K562 (cell line): ENCODE data around the gene ANGEL2. TPM values are rescaled to one million over a fixed set of nuclear protein-coding genes. Genes with fewer than 3 reads are reported as not detected.

Source experiments
- ATAC-seq: fragments of 200-7000 bp; cut with Tn5 transposase; 3 replicates; pipeline ENCODE4 v1.9.1; 2020; ENCODE audit warnings: moderate library complexity
- BruUV-seq: library from RNA; stranded (reverse); fragments of 400-500 nt; replicated peaks from 2 replicates; lab custom pipeline; 2021; lab: Mats Ljungman, UMichigan
- CTCF ChIA-PET: fragments of 300-600 bp; formaldehyde crosslinking; extraction: SDS; loops from one replicate; lab custom pipeline; 2021; ENCODE audit warnings: low intra/inter-chr PET ratio; lab: Yijun Ruan, JAX
- POLR2A ChIA-PET: fragments of 300-600, 350-650 bp; sonication (Branson Sonifier 250); formaldehyde crosslinking; extraction: SDS; loops from one replicate; lab custom pipeline; 2021; ENCODE audit warnings: antibody characterized with exemption, inconsistent platforms; lab: Yijun Ruan, JAX
- DNase-seq, 4 experiments: peaks; one replicate each; pipeline versions ENCODE4 v3.0.0 to v3.0.0-alpha.2; 2011 to 2018; ENCODE audit warnings: low spot score in 3 of 4, mixed read lengths in 3 of 4; ENCODE audit errors: extremely low read depth in 1 of 4
- FAIRE-seq: peaks from 2 replicates; lab custom pipeline; 2011; peaks lifted over from hg19 to GRCh38; lab: Jason Lieb, UNC
- H2AFZ ChIP-seq: 2 replicates; pipeline ENCODE4 v1.6.0; 2011; ENCODE audit warnings: low read depth, low read length, control low read depth, inconsistent platforms
- H3K27ac ChIP-seq: fragments of 200-600 bp; 3 replicates; pipeline ENCODE4 v1.8.0; 2011; ENCODE audit warnings: low read depth, mild to moderate bottlenecking, control low read depth, inconsistent platforms, low read length, moderate library complexity, mixed read lengths; ENCODE audit errors: extremely low read depth
- H3K27me3 ChIP-seq, 2 experiments: fragments of 300-600 bp in 1 of 2; 2 replicates in 1 of 2; 3 replicates in 1 of 2; pipeline versions ENCODE4 v1.6.0 to v1.8.0; 2011; ENCODE audit warnings: inconsistent platforms in 2 of 2, low read length in 2 of 2, mild to moderate bottlenecking in 1 of 2, mixed read lengths in 1 of 2, moderate library complexity in 1 of 2; ENCODE audit not compliant: control insufficient read depth in 2 of 2, insufficient read depth in 2 of 2
- H3K36me3 ChIP-seq: fragments of 300-600 bp; 3 replicates; pipeline ENCODE4 v1.8.0; 2011; ENCODE audit warnings: mild to moderate bottlenecking, low read length, inconsistent platforms; ENCODE audit not compliant: control insufficient read depth, insufficient read depth
- H3K4me1 ChIP-seq, 2 experiments: fragments of 200-600 bp in 1 of 2; replicated peaks in 1 of 2; 2 replicates in 1 of 2; 3 replicates in 1 of 2; pipeline versions ENCODE4 v1.5.1 to v1.8.0; 2011; ENCODE audit warnings: inconsistent platforms in 2 of 2, low read length in 2 of 2, mild to moderate bottlenecking in 1 of 2, mixed read lengths in 1 of 2, moderate library complexity in 1 of 2; ENCODE audit not compliant: control insufficient read depth in 2 of 2, insufficient read depth in 2 of 2
- H3K4me2 ChIP-seq: 2 replicates; pipeline ENCODE4 v1.6.1; 2011; ENCODE audit warnings: low read length, control low read depth, inconsistent platforms, mixed read lengths; ENCODE audit not compliant: insufficient read depth
- H3K4me3 ChIP-seq: fragments of 200-600 bp; sonication (generic), shearing (Covaris generic); 2 replicates; pipeline ENCODE4 v1.5.1; 2016; ENCODE audit warnings: control low read depth, inconsistent platforms
- H3K79me2 ChIP-seq: fragments of 200-600 bp; 3 replicates; pipeline ENCODE4 v1.8.0; 2011; ENCODE audit warnings: low read length, inconsistent platforms; ENCODE audit not compliant: control insufficient read depth, insufficient read depth
- H3K9ac ChIP-seq, 2 experiments: 2 replicates each; pipeline versions ENCODE4 v1.6.0 to v1.6.1; 2011; ENCODE audit warnings: low read depth in 2 of 2, low read length in 2 of 2, control low read depth in 1 of 2, inconsistent platforms in 1 of 2, mild to moderate bottlenecking in 1 of 2, mixed read lengths in 1 of 2; ENCODE audit not compliant: insufficient read depth in 1 of 2
- H3K9me1 ChIP-seq: one replicate; pipeline ENCODE4 v1.6.0; 2011; ENCODE audit warnings: inconsistent platforms, mild to moderate bottlenecking, low read length, moderate library complexity; ENCODE audit not compliant: control insufficient read depth, insufficient read depth
- H3K9me3 ChIP-seq: replicated peaks from 2 replicates; pipeline ENCODE4 v1.5.1; 2011; ENCODE audit warnings: low read depth, low read length, inconsistent platforms; ENCODE audit not compliant: control insufficient read depth, insufficient read depth
- H4K20me1 ChIP-seq: replicated peaks from 2 replicates; pipeline ENCODE4 v1.6.1; 2011; ENCODE audit warnings: low read length, inconsistent platforms, mixed read lengths; ENCODE audit not compliant: control insufficient read depth, insufficient read depth
- CBFA2T2 ChIP-seq: fragments of 450-650 bp; conservative IDR thresholded peaks from 2 replicates; pipeline ENCODE4 v1.6.1; 2017; ENCODE audit warnings: mild to moderate bottlenecking
- CBX1 ChIP-seq: sonication (generic); IDR thresholded peaks from 2 replicates; pipeline ENCODE4 v1.6.1; 2016; ENCODE audit warnings: antibody characterized with exemption, low read depth, mild to moderate bottlenecking
- CSDE1 ChIP-seq, 2 experiments: fragments of 450-650 bp; IDR thresholded peaks; 2 replicates each; pipeline ENCODE4 v1.6.1; 2016; ENCODE audit warnings: mild to moderate bottlenecking in 1 of 2
- EGR1 ChIP-seq: fragments of 450-650 bp; conservative IDR thresholded peaks from 2 replicates; pipeline ENCODE4 v1.6.1; 2017; ENCODE audit warnings: mild to moderate bottlenecking
- ILK ChIP-seq: fragments of 450-650 bp; IDR thresholded peaks from 2 replicates; pipeline ENCODE4 v1.6.1; 2016; ENCODE audit warnings: missing genetic modification characterization, low read depth, mild to moderate bottlenecking, missing compliant biosample characterization, moderate library complexity, borderline replicate concordance
- JUNB ChIP-seq: fragments of 450-650 bp; formaldehyde crosslinking; conservative IDR thresholded peaks from 2 replicates; pipeline ENCODE4 v1.4.0; 2020; ENCODE audit warnings: mild to moderate bottlenecking
- KDM4B ChIP-seq, 2 experiments: fragments of 450-650 bp in 1 of 2; sonication (generic) in 1 of 2; IDR thresholded peaks; 2 replicates each; pipeline ENCODE4 v1.6.1; 2016 to 2017; ENCODE audit warnings: borderline replicate concordance in 2 of 2, antibody characterized with exemption in 1 of 2, low read depth in 1 of 2, mild to moderate bottlenecking in 1 of 2
- MEF2D ChIP-seq: conservative IDR thresholded peaks from 2 replicates; pipeline ENCODE4 v1.6.1; 2016; ENCODE audit warnings: low read depth, missing genetic modification characterization, missing compliant biosample characterization
- NFATC3 ChIP-seq: fragments of 450-650 bp; IDR thresholded peaks from 2 replicates; pipeline ENCODE4 v1.6.1; 2017; ENCODE audit warnings: mild to moderate bottlenecking
- PHB2 ChIP-seq: fragments of 450-650 bp; IDR thresholded peaks from 2 replicates; pipeline ENCODE4 v1.6.1; 2017; ENCODE audit warnings: low read depth
- ZBED1 ChIP-seq: IDR thresholded peaks from 2 replicates; pipeline ENCODE4 v1.6.1; 2014
- ZNF644 ChIP-seq: fragments of 200-800 bp; sonication (Bioruptor generic); IDR thresholded peaks from 2 replicates; pipeline ENCODE4 v1.6.1; 2016; ENCODE audit warnings: low read depth, missing genetic modification characterization, missing compliant biosample characterization
- WGBS: fragments of 100-300 bp; shearing (Covaris generic); methylation state at CpG from one replicate; pipeline ENCODE4 v1.1.6; 2016; ENCODE audit warnings: low coverage, mixed read lengths; ENCODE audit not compliant: insufficient coverage; ENCODE audit errors: missing lambda C conversion rate; 5-methylcytosine and 5-hydroxymethylcytosine counted together
- in situ Hi-C: fragments of 300-500 bp; cut with MboI; formaldehyde crosslinking; loops from 4 replicates; pipeline ENCODE4 v1.15.0; 2018; ENCODE audit warnings: inconsistent platforms, mixed read lengths
- intact Hi-C: fragments of 100-400 bp; cut with micrococcal nuclease; formaldehyde crosslinking; loops from 2 replicates; pipeline ENCODE4 v1.14.2; 2022
- polyA plus RNA-seq, 8 experiments: library from polyadenylated mRNA; depleted of rRNA in 4 of 8; stranded (reverse) in 5 of 8; unstranded in 3 of 8; fragments of >200 nt; fragmentation: Nextera tagmentation in 2 of 8; fragmentation: Illumina TruSeq in 1 of 8; extraction: Ambion mirVana in 2 of 8; extraction: Trizol in 1 of 8; gene quantifications; 2 replicates each; pipeline versions ENCODE4 v1.2.1 to v1.2.3, GENCODE V29; 2011 to 2014; ENCODE audit warnings: inconsistent platforms in 1 of 8, missing spikeins in 1 of 8
- total RNA-seq, 7 experiments: library from RNA; depleted of rRNA in 6 of 7; stranded (reverse); fragments of >200 nt in 6 of 7; fragmentation: Illumina TruSeq in 2 of 7; extraction: Trizol in 2 of 7; gene quantifications; 2 replicates each; pipeline versions ENCODE4 v1.2.1 to v1.2.3, GENCODE V29; 2011 to 2021; ENCODE audit warnings: low replicate concordance in 1 of 7
- TF ChIP-seq, protein P1 (sequence below): fragments of 250-450 bp; sonication (Bioruptor Pico); IDR thresholded peaks from 2 replicates; pipeline ENCODE4 v1.4.0; 2020

The ANGEL2 gene
- total and polyA plus RNA-seq, 9 of the 15 experiments (the other 6 are each of a cell fraction or from before 2014, with no cell fraction given) = 6.8 to 34.6 (median 26.2) TPM

DNA sequence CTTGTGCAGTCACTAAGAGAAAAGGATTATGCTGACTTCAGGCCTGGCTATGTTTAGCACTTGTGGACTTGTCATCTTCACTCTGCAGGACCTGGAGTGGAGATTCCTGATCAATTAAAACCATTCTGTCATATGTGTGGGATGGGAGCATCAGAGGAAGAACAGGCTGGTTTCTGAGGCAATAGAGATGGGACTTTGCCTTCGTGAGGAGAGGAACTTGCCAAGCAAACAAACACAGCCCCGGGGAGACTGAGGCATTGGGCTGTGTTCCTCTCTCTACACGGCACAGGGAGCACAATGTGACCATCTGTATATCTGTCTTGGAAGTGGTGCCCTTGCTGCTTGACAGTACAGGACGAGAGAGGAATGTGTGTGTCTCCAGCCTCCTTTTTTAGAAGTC is 42.2 kb downstream of the ANGEL2 start:
- in situ Hi-C loops = no loop called here
- no peaks in the 10 kb centered on the region for H3K36me3 ChIP-seq
- TF ChIP-seq, protein P1, sequence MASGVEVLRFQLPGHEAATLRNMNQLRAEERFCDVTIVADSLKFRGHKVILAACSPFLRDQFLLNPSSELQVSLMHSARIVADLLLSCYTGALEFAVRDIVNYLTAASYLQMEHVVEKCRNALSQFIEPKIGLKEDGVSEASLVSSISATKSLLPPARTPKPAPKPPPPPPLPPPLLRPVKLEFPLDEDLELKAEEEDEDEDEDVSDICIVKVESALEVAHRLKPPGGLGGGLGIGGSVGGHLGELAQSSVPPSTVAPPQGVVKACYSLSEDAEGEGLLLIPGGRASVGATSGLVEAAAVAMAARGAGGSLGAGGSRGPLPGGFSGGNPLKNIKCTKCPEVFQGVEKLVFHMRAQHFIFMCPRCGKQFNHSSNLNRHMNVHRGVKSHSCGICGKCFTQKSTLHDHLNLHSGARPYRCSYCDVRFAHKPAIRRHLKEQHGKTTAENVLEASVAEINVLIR (CRISPR knock-in tag) = no peak
- no peak for TF ChIP-seq ZNF644
- no peak for TF ChIP-seq ILK
- no peak for TF ChIP-seq EGR1
- DNase-seq = no peak
- no peak overlapping the region for H2AFZ ChIP-seq
- peaks cover 3% of the 10 kb centered on the region; the same call in 1 of the 2 replicates for H4K20me1 ChIP-seq
- ATAC-seq = no peak
- POLR2A ChIA-PET = no interaction called here
- FAIRE-seq = no peak
- H3K9me3 ChIP-seq = 0 out of 2 replicates have a peak, but pooled peaks cover 2% of the 10 kb centered on the region
- no peaks in the 10 kb centered on the region for H3K9me1 ChIP-seq
- no TSS peak for BruUV-seq
- no peaks in the 10 kb centered on the region for H3K4me1 ChIP-seq
- H3K27me3 ChIP-seq = peaks cover 56 to 91% of the 10 kb centered on the region in 2 experiments
- 3% methylated on average over 4 of the region's 4 CpGs for WGBS
- CTCF ChIA-PET = interaction anchor here (0.5 kb wide), 1 partner anchor 48 kb away, joined by 3 read pairs; no protein-coding TSS in a partner anchor
- no peak overlapping the region for H3K9ac ChIP-seq
- no peak overlapping the region for H3K27ac ChIP-seq
- H3K4me3 ChIP-seq = no peak overlapping the region
- intact Hi-C loops = no loop called here
- H3K4me2 ChIP-seq = no peak overlapping the region
- no peaks in the 10 kb centered on the region for H3K79me2 ChIP-seq

DNA sequence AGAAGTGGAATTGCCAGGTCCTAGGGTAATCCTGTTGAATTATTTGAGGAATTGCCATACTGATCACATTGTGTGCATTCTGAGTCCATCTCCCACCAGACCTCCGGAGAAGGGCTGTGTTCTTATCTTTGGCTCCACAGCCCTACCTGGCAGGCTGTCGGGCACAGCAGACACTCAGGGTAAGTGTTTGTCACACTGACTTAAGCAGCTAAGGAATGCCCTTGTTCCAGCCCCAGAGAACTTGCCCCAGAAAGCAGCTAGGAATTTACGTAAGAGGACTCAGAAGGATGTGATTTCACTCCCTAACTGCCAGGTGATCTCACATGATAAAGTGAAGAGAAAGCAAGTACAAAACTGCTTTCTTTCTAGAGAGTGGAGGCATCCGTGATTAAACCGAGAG is 44.4 kb downstream of the ANGEL2 start:
- Histone ChIP-seq H3K9ac (no peak overlapping the region), H3K4me1 (no peaks in the 10 kb centered on the region), H3K4me3 (no peak overlapping the region), H3K36me3 (no peaks in the 10 kb centered on the region), H3K9me1 (peaks cover 3% of the 10 kb centered on the region), H3K27ac (no peak overlapping the region), H4K20me1 (peaks cover 8% of the 10 kb centered on the region), H3K27me3 (peaks cover 61 to 86% of the 10 kb centered on the region in 2 experiments), H3K79me2 (no peaks in the 10 kb centered on the region), H3K4me2 (no peak overlapping the region), H3K9me3 (0 out of 2 replicates have a peak, but pooled peaks cover 2% of the 10 kb centered on the region), H2AFZ (no peak overlapping the region)
- POLR2A ChIA-PET = interaction anchor here (0.8 to 1.6 kb wide), 2 partner anchors 21 to 27 kb away, joined by 3 to 5 read pairs; partner anchors contain the start of gene VASH2
- CTCF ChIA-PET = interaction anchor here (0.6 kb wide), 1 partner anchor 38 kb away, joined by 3 read pairs; no protein-coding TSS in a partner anchor
- WGBS = 0% methylated on average over 5 of the region's 5 CpGs
- no peak for TF ChIP-seq ZBED1
- no peak for TF ChIP-seq JUNB (CRISPR knock-in tag)
- no peak for TF ChIP-seq CSDE1 (IDR thresholded peaks at IDR 0.05)
- TF ChIP-seq PHB2 = no peak
- TF ChIP-seq CBX1 = no peak
- no peak for TF ChIP-seq MEF2D (tag)
- TF ChIP-seq KDM4B (IDR thresholded peaks at IDR 0.05; ENCODE audit: borderline replicate concordance in 2 of 2, low read depth in 1 of 2) = no peak
- no peak for TF ChIP-seq CBFA2T2
- TF ChIP-seq NFATC3 = no peak
- intact Hi-C loops (no loop called here), in situ Hi-C loops (no loop called here)
- FAIRE-seq (no peak), ATAC-seq (no peak), DNase-seq (no peak)
- no TSS peak for BruUV-seq
